HFFc6 (cell line): ENCODE data around the gene STAT5A. TPM values are rescaled to one million over a fixed set of nuclear protein-coding genes. Genes with fewer than 3 reads are reported as not detected.

ENCODE experiments used
- DNase-seq: peaks from one replicate; pipeline ENCODE4 v3.0.0-alpha.2; 2018
- H3K27ac Mint-ChIP-seq: 2 replicates; pipeline ENCODE4 v1.8.0; 2020; ENCODE audit warnings: mild to moderate bottlenecking, mixed read lengths
- H3K27me3 Mint-ChIP-seq: 2 replicates; pipeline ENCODE4 v1.8.0; 2021; ENCODE audit warnings: mild to moderate bottlenecking, moderate library complexity, mixed read lengths; ENCODE audit not compliant: insufficient read depth
- H3K36me3 Mint-ChIP-seq: 2 replicates; pipeline ENCODE4 v1.8.0; 2021; ENCODE audit warnings: low read depth, mixed read lengths
- H3K4me1 Mint-ChIP-seq: 2 replicates; pipeline ENCODE4 v1.8.0; 2020; ENCODE audit warnings: low read depth, mixed read lengths
- H3K4me3 Mint-ChIP-seq: 2 replicates; pipeline ENCODE4 v1.8.0; 2020; ENCODE audit warnings: mild to moderate bottlenecking, moderate library complexity, mixed read lengths
- H3K9me3 Mint-ChIP-seq: 2 replicates; pipeline ENCODE4 v1.8.0; 2020; ENCODE audit warnings: mild to moderate bottlenecking, mixed read lengths
- CTCF ChIP-seq: fragments of 200-600 bp; sonication (generic); IDR thresholded peaks from 2 replicates; pipeline ENCODE4 v1.5.0; 2021; ENCODE audit warnings: antibody characterized with exemption, mild to moderate bottlenecking
- total RNA-seq, 6 experiments: library from RNA; stranded (reverse); fragmentation: NEBNext Ultra II Directional; extraction: Animal tissue kit (Norgen Biotek cat#: 25700); gene quantifications; 2 replicates in 1 of 6; 3 replicates in 5 of 6; pipeline ENCODE4 v1.2.3, GENCODE V29; 2021

The STAT5A gene
- total RNA-seq, 6 experiments from 2014 or later, result 0.27 to 1.0 (median 0.53) TPM

DNA sequence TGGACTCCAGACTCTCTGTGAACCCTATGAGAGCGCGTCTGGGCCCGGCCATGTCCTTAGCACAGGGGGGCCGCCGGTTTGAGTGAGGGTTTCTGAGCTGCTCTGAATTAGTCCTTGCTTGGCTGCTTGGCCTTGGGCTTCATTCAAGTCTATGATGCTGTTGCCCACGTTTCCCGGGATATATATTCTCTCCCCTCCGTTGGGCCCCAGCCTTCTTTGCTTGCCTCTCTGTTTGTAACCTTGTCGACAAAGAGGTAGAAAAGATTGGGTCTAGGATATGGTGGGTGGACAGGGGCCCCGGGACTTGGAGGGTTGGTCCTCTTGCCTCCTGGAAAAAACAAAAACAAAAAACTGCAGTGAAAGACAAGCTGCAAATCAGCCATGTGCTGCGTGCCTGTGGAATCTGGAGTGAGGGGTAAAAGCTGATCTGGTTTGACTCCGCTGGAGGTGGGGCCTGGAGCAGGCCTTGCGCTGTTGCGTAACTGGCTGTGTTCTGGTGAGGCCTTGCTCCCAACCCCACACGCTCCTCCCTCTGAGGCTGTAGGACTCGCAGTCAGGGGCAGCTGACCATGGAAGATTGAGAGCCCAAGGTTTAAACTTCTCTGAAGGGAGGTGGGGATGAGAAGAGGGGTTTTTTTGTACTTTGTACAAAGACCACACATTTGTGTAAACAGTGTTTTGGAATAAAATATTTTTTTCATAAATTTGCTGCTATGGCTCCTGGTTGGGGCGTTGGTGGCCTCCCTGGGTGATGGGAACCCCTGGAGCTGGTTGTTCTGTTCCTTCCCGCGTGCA is 23.1 kb downstream of the STAT5A start:
- H3K27me3 Mint-ChIP-seq, result peaks cover 6% of the 10 kb centered on the region
- no peaks in the 10 kb centered on the region for H3K9me3 Mint-ChIP-seq
- peak; percentile 75 for DNase-seq
- TF ChIP-seq CTCF, result no peak
- peak overlapping the region; percentile 50 for H3K4me3 Mint-ChIP-seq
- peaks cover 17% of the 10 kb centered on the region for H3K4me1 Mint-ChIP-seq
- peaks cover 13% of the 10 kb centered on the region; the same call in 1 of the 2 replicates for H3K36me3 Mint-ChIP-seq
- H3K27ac Mint-ChIP-seq, result peak overlapping the region; percentile 72

DNA sequence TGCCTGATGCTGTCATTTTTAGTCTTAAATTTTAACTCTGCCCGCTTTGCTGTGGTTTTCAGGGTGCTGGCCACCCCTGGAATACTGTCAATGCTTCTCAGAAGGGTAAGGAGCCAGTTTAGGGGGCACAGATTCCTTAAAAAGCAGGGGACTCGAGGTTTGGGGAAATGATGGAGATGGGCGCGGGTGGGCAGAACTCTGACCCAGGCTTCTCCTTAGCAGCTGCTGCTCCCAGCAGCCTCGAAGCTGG is 23.7 kb downstream of the STAT5A start:
- Mint-ChIP-seq H3K9me3 (no peaks in the 10 kb centered on the region), H3K36me3 (peaks cover 17% of the 10 kb centered on the region; the same call in 1 of the 2 replicates), H3K27me3 (peaks cover 6% of the 10 kb centered on the region), H3K4me3 (peak overlapping the region; percentile 50), H3K27ac (peak overlapping the region; percentile 72), H3K4me1 (peaks cover 17% of the 10 kb centered on the region)
- TF ChIP-seq CTCF, result no peak
- no peak for DNase-seq

DNA sequence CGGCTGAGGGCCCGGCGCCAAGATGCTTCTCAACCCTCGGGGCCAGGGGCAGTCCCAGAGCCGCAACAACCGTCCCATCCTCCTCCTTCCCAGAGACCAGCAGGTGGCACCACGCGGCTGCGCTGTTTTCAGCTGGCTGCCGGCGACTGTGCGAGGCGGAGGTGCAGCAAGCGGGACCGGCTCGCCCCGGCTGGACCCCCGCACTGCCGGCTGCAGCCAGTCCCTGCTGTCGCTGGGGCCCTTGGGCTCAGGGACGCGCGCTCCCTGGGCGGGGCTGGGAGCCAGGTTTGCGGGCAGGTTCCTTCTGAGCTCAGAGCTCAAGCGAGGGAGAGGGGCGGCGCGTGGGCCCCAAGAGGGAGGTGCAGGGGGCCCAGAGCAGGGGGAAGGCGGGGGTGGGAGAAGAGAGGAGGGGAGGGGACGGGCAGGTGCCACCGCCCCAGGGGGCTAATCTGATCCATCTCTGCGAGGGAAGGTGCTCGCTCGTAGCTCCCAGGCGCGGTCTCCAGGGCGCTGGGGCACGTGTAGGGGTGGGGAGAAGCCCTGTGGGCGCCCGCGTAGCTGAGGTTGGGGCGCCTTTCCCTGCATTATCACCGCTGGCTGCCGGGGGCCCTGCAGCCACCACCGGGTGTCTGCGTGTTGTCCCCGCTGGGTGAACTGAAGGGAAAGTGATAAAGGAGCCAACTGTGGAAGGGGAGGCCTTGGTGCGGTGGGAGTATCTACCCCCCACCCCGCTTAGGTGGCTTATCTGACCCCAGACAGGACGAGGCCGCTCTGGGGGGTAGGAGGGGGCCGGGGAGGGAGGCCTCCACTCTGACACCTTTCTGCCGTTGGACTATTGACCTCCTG is 24.2 kb downstream of the STAT5A start:
- Mint-ChIP-seq H3K27me3 (peaks cover 5% of the 10 kb centered on the region), H3K9me3 (no peaks in the 10 kb centered on the region), H3K4me1 (peaks cover 17% of the 10 kb centered on the region), H3K36me3 (peaks cover 23% of the 10 kb centered on the region; the same call in 1 of the 2 replicates), H3K27ac (peak overlapping the region; percentile 72), H3K4me3 (peak overlapping the region; percentile 50)
- TF ChIP-seq CTCF, result peak; percentile 80
- peak; percentile 74 for DNase-seq

- Mint-ChIP-seq H3K27me3 (peaks cover 5% of the 10 kb centered on the region), H3K9me3 (no peaks in the 10 kb centered on the region), H3K4me3 (no peak overlapping the region), H3K4me1 (peaks cover 17% of the 10 kb centered on the region), H3K36me3 (peaks cover 26% of the 10 kb centered on the region; the same call in 1 of the 2 replicates), H3K27ac (peak overlapping the region; percentile 23; the same call in 1 of the 2 replicates)
- no peak for TF ChIP-seq CTCF
- DNase-seq, result no peak
These were observed 25.1 kb downstream of the STAT5A start for GRCh38 chr17:42313389-42313772.

DNA sequence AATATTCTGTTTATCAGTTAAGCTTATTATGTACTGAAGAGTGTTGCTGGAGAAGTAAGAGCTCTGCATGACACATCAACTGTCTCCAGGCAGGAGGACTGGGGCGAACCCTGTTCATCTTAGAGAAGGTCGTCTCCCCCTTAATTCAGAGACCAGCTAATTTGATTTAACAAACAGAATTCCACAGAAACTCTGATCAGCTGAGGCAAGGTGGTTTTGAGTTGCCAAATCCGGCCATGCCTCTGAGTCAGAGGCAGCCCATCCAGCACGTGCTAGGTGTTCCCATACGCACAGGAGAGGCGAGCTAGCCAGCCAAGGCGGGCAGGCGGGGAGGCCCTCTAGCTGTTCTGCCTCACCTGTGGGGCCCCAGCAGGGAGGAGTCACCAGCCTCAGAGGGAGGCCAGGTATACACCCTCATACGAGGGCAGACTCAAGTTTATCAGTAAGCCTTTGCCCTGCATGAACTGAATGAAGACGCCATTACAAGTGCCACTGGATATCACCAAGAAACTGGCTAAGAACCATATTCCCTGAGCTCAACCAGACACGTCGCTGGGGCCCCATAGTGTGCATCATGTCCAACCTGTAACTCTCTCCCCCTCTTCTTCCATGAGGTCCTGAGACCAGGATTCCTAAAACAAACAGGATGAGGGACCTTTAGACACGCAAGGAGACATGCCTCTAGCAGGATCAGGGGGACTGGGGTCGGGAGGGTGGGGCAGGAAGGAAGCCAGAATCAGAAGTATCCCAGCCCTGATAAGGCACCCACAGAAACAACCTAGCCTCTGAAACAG is 25.7 kb downstream of the STAT5A start:
- peaks cover 26% of the 10 kb centered on the region; the same call in 1 of the 2 replicates for H3K36me3 Mint-ChIP-seq
- no peaks in the 10 kb centered on the region for H3K9me3 Mint-ChIP-seq
- no peak for DNase-seq
- peaks cover 2% of the 10 kb centered on the region for H3K27me3 Mint-ChIP-seq
- H3K27ac Mint-ChIP-seq, result peak overlapping the region; percentile 23; the same call in 1 of the 2 replicates
- no peak overlapping the region for H3K4me3 Mint-ChIP-seq
- peaks cover 17% of the 10 kb centered on the region for H3K4me1 Mint-ChIP-seq
- no peak for TF ChIP-seq CTCF
